Hematopoietic multipotent progenitor cell treated with erythropoietin and hydrocortisone succinate and interleukin-3 and kit ligand, for 15 days (in vitro differentiated cells): Measurements from ENCODE around the gene CRISP1.
A peak's percentile ranks its signal among the peaks of the same experiment; 100 is the strongest.
"Not testable (repeated sequence)": the region's sequence is repeated elsewhere in the genome, so short reads cannot be mapped to it uniquely, and the experiment has no call there.

Source experiments
- DNase-seq: peaks from one replicate; pipeline ENCODE4 v3.0.0-alpha.2; 2015; ENCODE audit warnings: low spot score

The CRISP1 gene

GRCh38 chr6:49839957-49840356, 26.4 kb downstream of the CRISP1 start:
- DNase-seq, result no peak

DNA sequence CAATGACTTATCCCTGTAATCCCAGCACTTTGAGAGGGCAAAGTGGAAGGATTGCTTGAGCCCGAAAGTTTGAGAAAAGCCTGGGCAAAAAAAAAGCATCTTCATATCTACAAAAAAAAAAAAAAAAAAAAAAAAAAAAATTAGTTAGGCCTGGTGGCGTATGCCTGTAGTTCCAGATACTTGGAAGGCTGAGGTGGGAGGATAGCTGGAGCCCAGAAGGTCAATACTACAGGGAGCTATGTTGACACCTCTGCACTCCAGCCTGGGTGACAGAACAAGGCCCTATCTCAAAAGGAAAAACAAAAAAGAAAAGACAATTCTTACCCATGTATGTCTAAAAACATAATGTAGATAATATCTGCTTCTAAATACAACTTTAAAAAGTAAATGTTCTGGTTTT, 27.2 kb downstream of the CRISP1 start:
- DNase-seq, result no peak

- no peak for DNase-seq
Measured at GRCh38 chr6:49835140-49835539, 31.2 kb downstream of the CRISP1 start.

GRCh38 chr6:49833386-49833785, 32.9 kb downstream of the CRISP1 start:
- DNase-seq, result no peak

DNA sequence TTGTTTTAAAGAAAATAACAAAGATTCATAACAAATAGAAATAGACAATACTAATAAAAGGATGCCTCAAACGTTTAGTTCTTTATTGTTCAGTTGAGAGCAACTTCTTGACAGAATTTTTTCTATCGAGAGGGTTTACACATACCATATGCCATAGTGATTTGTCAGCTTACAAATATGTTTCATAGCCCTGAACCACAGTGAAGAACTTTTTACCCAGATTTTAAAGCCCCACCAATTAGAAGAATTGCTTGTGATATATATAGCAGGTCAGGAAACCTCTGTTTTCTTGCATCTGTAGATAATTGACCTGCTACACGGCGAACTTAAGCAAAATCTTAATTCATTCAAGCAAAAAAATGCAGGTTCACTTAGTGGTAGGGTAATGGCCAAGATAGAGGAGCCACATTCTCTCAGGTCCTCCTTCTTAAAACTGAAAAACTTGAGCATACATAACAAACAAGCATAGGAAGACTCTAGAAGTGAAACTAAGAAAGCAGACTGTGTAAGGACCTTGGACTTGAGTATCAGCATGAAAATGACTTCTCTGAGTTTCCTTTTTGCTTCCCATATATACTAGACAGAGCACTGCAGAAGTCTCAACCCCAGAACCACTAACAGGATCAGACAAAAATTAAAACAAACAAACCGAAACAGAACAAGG, 39.5 kb downstream of the CRISP1 start:
- peak; percentile 56 for DNase-seq

GRCh38 chr6:49815166-49815565, 51.2 kb downstream of the CRISP1 start:
- no peak for DNase-seq

DNA sequence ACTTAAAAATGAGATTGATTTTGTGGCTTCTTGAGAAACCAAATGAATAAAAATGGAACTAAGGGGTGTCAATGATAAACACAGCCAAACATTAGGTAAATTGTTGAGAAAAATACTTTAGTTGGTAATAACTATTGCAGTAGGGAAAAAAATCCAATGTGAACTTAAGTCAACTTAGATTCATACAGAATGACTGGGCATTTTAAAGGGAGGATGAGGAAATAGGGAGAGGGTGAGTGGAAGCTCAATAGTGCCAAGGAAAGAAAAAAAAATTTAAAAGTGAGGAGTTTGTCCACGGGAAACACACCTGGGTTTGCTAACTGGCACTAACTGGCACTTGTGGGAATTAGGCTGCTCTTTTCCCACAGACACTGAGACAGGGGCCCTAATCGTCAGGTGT, 53.1 kb downstream of the CRISP1 start:
- DNase-seq, result no peak

- no peak for DNase-seq
Measured at GRCh38 chr6:49806145-49806544, 60.2 kb downstream of the CRISP1 start.

DNA sequence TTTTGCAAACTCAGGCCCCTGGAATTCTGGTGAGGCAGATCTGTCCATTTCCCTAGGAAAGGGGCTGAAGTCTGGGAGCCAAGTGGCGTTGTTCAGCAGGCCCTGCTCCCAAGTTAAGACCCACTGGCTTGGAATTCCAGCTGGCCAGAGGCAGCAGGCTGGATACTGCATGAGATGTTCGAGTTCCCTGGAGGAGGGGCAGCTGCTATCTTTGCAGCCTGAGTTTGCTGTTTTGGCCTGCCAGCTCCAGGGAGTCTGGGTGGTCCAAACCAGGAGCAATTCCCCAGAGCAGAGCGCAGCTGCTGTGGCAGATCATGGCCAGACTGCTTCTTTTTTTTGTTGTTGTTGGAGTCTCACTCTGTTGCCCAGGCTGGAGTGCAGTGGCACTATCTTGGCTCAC, 61.1 kb downstream of the CRISP1 start:
- DNase-seq, result no peak

DNA sequence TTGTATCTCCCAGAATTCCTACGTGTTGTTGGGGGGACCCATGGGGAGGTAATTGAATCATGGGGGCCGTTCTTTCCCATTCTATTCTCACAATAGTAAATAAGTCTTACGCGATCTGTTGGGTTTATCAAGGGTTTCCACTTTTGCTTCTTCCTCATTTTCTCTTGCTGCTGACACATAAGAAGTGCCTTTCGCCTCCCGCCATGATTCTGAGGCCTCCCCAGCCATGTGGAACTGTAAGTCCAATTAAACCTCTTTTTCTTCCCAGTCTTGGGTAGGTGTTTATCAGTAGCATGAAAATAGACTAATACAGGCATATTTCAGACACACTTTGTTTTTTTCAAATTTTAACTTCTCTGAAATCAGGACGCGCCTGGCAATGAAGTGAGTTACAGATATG, 64.8 kb downstream of the CRISP1 start:
- no peak for DNase-seq

DNA sequence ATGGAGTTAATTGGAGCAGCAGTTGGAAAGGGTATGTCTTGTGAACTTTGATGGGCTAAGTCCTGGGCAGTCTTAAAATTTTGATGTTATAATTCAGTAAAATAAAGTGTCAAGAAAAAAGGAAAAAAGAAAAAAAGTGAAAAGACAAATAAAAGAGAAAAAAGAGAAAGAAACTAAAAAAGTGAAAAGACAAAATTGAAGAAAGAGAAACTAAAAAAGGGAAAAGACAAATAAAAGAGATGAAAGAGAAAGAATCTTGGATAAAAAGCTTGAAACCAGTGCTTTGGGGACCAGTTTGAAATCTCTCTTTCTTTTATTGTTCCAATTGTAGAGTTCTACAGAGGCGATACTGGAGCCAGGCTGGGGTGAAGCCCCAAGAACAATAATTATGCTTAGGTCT, 67.2 kb downstream of the CRISP1 start:
- DNase-seq, result no peak

GRCh38 chr6:49796842-49797455, 69.4 kb downstream of the CRISP1 start:
- DNase-seq, result not testable (repeated sequence)

DNA sequence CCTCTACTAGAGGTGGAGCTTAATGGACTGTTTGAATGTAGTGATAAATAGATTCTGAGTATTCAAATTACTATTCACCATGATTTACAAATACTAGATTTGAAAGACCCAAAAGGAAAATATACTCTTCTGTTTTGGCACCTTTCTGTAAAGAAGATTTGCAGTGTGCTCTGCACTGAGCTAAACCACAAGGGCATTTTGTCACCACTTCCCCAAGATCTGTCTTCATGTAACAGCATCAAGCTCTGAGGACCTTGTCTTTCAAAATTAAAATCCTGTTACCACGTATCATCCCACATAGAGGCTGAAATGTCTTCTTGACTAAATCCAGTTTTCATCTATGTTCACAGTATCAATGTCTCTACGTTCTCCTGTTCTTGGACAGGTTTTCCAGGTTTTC, 76.0 kb downstream of the CRISP1 start:
- no peak for DNase-seq

GRCh38 chr6:49787176-49787575, 79.2 kb downstream of the CRISP1 start, which contains the start of gene PGK2:
Gene PGK2, minus strand, starts transcription at chr6:49787285. Its CDS starts 98 bp downstream, at chr6:49787187.
- DNase-seq, result no peak

DNA sequence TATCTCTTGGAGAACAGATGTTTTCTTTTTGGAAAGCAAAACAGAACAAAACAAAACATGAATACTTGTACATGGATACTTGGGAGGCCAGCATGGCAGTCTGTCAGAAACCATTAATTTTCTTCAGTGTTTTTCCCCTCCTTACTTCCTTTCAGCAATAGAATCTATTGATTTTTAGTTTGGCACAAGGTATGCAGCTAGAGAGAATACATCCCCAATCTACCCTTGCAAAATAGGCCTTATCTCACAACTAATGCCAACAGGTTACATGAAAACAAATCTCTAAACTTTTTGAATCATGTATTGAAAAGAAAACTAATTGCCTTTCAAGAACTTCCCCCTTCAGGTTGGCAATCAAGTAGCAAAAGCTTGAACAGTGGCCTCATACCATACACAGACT, 82.1 kb downstream of the CRISP1 start:
- no peak for DNase-seq
